ENCODE measurements around the gene UBL5.
"Not testable (repeated sequence)": the region's sequence is repeated elsewhere in the genome, so short reads cannot be mapped to it uniquely, and the experiment has no call there.

UBL5 gene

DNA sequence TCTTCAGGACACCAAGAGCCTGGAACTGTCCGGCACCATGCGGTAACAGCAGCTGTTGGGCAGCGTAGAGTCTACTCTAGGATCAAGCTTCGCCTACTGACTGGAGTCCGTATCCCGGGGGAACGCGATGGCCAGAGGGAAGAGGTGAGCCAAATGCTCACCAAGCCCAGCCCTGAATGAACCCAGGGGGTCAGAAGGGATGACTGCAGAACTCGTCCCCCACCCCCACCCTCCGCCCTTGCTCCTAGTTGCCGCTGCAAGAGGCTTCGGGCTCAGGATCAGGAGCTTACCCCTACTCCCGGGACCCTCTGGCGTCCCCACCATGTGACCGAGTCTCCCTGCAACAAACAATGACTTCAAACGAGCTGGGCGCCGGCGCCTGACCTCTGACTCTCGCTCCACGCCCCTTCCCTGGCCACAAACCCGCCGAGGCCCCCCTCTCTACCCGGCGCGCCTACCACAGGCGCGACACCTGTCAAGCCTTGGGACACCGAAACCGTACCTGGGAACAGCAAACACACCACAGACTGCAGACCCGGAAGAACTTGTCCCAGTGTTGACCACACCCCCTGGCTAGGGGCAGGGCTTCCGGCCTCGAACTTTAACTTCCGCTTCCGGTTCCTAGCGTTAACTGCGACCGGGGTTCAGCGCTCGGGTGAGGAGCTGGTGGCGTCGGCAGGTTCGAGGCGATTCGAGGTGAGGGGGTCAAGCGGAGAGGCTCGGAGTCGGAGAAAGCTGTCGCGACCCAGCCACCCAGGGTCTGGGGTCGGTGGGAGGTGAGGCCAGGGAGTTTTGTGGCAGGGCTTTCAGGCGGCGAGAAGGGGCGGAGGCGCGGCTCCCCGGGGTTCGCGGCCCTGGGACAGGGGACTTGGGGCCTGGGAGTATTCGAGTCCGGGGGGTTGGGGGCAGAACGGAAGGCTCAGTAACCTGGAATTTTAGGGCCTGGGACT lies at the start of gene UBL5:
Gene UBL5, plus strand, starts transcription at position 630 of the 950 bp plus-strand sequence. CDS start 420 bp downstream, outside the sequence.
- Mint-ChIP-seq H3K4me1 (peaks cover 26% of the 10 kb centered on the region), H3K27me3 (no peaks in the 10 kb centered on the region), H3K27ac (peak within 1 kb of the TSS; percentile 94), H3K4me3 (peak within 1 kb of the TSS; percentile 98), H3K36me3 (ENCODE audit: low read depth) (peaks cover 26% of the 10 kb centered on the region), H3K9me3 (no peaks in the 10 kb centered on the region)
- DNase-seq (peak; percentile 90), ATAC-seq (peak; percentile 97)

DNA sequence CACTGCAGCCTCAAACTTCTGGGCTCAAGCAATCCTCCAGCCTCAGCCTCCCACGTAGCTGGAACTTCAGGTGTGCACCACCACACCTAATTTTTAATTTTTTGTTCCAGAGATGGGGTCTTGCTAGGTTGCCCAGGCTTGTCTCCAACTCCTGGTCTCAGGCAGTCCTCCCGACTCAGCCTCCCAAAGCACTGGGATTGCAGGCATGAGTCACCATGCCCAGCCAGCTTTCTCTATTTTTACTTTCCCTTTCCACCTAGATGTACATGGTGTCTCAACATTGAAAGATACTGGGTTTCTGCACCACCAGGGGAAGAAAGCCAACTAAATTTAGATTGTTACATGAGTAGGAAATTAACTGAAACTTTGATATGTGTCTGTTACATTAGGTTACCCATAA lies 45.4 kb upstream of the UBL5 start:
- no peak overlapping the region for H3K27ac Mint-ChIP-seq
- H3K4me3 Mint-ChIP-seq: no peak overlapping the region

DNA sequence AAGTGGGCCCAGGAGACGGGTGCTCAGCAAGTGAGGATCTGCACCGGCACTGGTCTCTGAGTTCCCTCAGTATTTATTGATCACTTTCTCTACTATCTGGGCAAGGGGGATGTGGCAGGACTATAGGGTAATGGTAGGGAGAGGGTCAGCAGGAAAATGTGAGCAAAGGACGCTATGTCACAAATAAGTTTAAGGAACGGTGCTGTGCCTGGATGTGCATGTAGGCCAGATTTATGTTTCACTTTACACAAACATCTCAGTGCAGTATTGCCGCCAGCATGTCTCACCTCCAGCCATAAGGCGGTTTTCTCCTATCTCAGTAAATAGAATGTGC lies 43.6 kb upstream of the UBL5 start:
- not testable (repeated sequence) for H3K9me3 Mint-ChIP-seq; DNase-seq; ATAC-seq; H3K36me3 Mint-ChIP-seq (ENCODE audit: low read depth); H3K27me3 Mint-ChIP-seq; H3K4me3 Mint-ChIP-seq
- Mint-ChIP-seq H3K4me1 (peaks cover 21% of the 10 kb centered on the region), H3K27ac (peak overlapping the region; percentile 5)

More for the DNA sequence above, 45.4 kb upstream of the UBL5 start:
- peaks cover 21% of the 10 kb centered on the region for H3K4me1 Mint-ChIP-seq
- no peaks in the 10 kb centered on the region for H3K27me3 Mint-ChIP-seq
- DNase-seq (no peak), ATAC-seq (no peak)
- peaks cover 4% of the 10 kb centered on the region for H3K9me3 Mint-ChIP-seq
- peaks cover 2% of the 10 kb centered on the region for H3K36me3 Mint-ChIP-seq (ENCODE audit: low read depth)

DNA sequence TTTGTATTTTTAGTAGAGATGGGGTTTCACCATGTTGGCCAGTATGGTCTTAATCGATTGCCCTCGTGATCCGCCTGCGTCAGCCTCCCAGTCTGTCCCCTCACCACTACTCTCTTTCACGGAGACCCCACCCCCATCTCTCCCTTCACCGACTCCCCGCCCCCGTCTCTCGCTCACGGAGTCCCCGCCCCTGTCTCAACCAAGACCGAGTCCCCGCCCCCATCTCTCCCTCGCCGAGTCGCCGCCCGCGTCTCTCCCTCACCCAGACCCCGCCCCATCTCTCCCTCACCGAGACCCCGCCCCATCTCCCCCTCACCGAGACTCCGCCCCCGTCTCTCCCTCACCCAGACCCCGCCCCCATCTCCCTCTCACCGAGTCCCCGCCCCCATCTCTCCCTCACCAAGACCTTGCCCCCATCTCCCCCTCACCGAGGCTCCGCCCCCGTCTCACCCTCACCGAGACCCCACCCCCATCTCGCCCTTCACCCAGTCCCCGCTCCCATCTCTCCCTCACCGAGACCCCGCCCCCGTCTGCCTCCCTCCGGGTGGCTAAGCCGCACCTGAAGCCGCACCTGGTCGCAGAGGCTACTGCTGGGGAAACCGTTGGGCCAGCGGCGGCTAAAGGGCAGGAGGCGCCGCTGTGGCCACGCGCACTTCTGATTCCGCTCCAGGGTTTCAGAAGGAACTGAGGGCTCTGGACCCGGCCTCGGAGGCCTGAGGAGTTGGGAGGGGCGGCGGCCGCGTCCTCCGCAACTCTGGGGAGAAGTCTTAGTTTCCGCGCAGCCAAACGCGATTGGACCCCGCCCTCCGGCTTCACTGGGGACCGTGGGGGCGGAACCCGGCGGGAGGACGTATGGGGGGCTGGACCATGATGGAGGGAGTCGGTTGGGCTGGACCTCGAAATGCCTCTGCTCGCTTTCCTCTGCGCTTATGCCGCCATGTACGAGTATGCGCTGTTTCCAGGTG lies 42.1 kb upstream of the UBL5 start:
- H3K27ac Mint-ChIP-seq: peak overlapping the region; percentile 79
- DNase-seq (peak; percentile 98), ATAC-seq (peak; percentile 84)
- no peaks in the 10 kb centered on the region for H3K27me3 Mint-ChIP-seq
- H3K4me1 Mint-ChIP-seq: peaks cover 30% of the 10 kb centered on the region
- peak overlapping the region; percentile 91 for H3K4me3 Mint-ChIP-seq
- no peaks in the 10 kb centered on the region for H3K9me3 Mint-ChIP-seq
- H3K36me3 Mint-ChIP-seq (ENCODE audit: low read depth): no peaks in the 10 kb centered on the region

DNA sequence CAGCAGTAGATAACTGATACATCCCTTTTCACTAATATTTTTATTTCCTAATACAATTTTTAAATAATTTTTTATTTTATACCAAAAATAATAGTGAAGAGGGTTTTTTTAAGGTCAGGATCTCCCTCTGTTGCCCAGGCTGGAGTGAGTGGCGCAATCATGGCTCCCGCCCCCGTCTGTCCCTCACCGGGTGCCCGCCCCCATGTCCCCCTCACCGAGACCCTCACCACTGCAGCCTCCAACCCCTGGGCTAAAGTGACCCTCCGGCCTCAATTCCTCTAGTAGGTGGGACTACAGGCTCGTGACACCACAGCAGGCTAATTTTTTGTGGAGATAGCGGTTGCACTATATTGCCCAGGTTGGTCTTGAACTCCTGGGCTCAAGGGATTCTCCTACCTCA lies 41.4 kb upstream of the UBL5 start:
- no peak for ATAC-seq
- no peak for DNase-seq
- Mint-ChIP-seq H3K9me3 (no peaks in the 10 kb centered on the region), H3K36me3 (ENCODE audit: low read depth) (no peaks in the 10 kb centered on the region), H3K4me3 (peak overlapping the region; percentile 91), H3K27me3 (no peaks in the 10 kb centered on the region), H3K27ac (peak overlapping the region; percentile 79), H3K4me1 (peaks cover 37% of the 10 kb centered on the region)

DNA sequence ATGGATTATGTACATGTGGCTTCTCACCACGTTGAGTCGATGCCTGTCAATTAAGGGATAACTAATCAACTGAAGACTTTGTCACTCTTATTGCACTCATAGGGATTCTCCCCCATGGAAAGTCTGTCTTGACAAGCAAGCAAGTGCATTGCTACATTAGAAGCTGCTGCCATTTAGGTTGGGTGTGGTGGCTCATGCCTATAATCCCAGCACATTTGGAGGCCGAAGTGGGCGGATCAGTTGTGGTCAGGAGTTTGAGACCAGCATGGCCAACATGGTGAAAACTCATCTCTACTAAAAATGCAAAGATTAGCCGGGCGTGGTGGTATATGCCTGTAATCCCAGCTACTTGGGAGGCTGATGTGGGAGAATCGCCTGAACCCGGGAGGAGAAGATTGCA lies 40.9 kb upstream of the UBL5 start:
- peaks cover 39% of the 10 kb centered on the region for H3K4me1 Mint-ChIP-seq
- peak overlapping the region; percentile 22 for H3K27ac Mint-ChIP-seq
- peak overlapping the region; percentile 91 for H3K4me3 Mint-ChIP-seq
- no peaks in the 10 kb centered on the region for H3K27me3 Mint-ChIP-seq
- DNase-seq (no peak), ATAC-seq (no peak)
- no peaks in the 10 kb centered on the region for H3K9me3 Mint-ChIP-seq
- no peaks in the 10 kb centered on the region for H3K36me3 Mint-ChIP-seq (ENCODE audit: low read depth)

DNA sequence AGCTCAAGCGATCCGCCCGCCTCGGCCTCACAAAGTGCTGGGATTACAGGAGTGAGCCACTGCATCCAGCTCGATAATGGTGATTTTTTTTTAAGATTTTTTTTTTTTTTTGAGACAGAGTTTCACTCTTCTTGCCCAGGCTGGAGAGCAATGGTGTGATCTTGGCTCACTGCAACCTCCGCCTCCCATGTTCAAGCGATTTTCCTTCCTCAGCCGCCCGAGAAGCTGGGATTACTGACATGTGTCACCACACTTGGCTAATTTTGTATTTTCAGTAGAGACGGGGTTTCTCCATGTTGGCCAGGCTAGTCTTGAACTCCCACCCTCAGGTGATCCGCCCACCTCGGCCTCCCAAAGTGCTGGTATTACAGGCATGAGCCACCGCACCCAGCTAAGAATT lies 39.1 kb upstream of the UBL5 start:
- ATAC-seq; H3K36me3 Mint-ChIP-seq (ENCODE audit: low read depth); H3K27ac Mint-ChIP-seq; H3K9me3 Mint-ChIP-seq; DNase-seq; H3K4me3 Mint-ChIP-seq; H3K27me3 Mint-ChIP-seq: not testable (repeated sequence)
- H3K4me1 Mint-ChIP-seq: peaks cover 45% of the 10 kb centered on the region

DNA sequence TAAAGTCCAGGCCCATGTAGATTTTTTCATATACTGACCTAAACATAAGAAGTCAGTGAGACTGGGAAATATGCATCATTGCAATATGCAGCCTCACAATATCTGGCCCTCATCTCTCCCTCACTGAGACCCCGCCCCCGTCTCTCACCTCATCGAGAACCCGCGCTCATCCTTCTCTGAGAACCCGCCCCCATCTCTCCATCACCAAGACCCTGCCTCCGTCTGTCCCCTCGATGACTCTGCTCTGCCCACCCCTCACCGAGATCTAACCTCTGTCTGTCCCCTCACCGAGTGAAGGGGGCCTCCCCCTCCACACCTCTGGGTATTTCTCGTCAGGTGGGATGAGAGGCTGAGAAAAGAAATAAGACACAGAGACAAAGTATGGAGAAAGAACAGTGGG lies 38.7 kb upstream of the UBL5 start:
- H3K4me1 Mint-ChIP-seq: peaks cover 43% of the 10 kb centered on the region
- no peak overlapping the region for H3K4me3 Mint-ChIP-seq
- no peak overlapping the region for H3K27ac Mint-ChIP-seq
- ATAC-seq (no peak), DNase-seq (no peak)
- no peaks in the 10 kb centered on the region for H3K36me3 Mint-ChIP-seq (ENCODE audit: low read depth)
- no peaks in the 10 kb centered on the region for H3K9me3 Mint-ChIP-seq
- no peaks in the 10 kb centered on the region for H3K27me3 Mint-ChIP-seq

DNA sequence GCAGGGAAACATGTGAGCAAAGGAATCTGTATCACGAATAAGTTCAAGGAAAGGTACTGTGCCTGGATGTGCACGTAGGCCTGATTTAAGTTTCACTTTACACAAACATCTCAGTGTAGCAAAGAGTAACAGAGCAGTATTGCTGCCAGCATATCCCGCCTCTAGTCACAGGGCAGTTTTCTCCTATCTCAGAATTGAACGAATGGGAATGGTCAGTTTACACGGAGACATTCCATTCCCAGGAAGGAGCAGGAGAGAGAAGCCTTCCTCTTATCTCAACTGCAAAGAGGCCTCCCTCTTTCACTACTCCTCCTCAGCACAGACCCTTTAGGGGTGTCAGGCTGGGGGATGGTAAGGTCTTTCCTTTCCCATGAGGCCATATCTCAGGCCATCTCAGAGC lies 38.1 kb upstream of the UBL5 start:
- H3K4me3 Mint-ChIP-seq; H3K27me3 Mint-ChIP-seq; H3K36me3 Mint-ChIP-seq (ENCODE audit: low read depth); ATAC-seq; H3K9me3 Mint-ChIP-seq; H3K27ac Mint-ChIP-seq; DNase-seq: not testable (repeated sequence)
- H3K4me1 Mint-ChIP-seq: peaks cover 39% of the 10 kb centered on the region

DNA sequence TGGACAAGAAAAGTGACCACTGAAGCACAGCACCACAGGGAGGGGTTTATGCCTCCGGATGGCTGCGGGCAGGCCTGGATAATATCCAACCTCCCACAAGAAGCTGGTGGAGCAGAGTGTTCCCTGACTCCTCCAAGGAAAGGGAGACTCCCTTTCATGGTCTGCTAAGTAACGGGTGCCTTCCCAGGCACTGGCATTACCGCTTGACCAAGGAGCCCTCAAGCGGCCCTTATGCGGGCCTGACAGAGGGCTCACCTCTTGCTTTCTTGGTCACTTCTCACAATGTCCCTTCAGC lies 36.7 kb upstream of the UBL5 start:
- DNase-seq; ATAC-seq; H3K9me3 Mint-ChIP-seq; H3K27ac Mint-ChIP-seq; H3K27me3 Mint-ChIP-seq; H3K36me3 Mint-ChIP-seq (ENCODE audit: low read depth): not testable (repeated sequence)
- peak overlapping the region; percentile 82 for H3K4me3 Mint-ChIP-seq
- H3K4me1 Mint-ChIP-seq: peaks cover 33% of the 10 kb centered on the region

DNA sequence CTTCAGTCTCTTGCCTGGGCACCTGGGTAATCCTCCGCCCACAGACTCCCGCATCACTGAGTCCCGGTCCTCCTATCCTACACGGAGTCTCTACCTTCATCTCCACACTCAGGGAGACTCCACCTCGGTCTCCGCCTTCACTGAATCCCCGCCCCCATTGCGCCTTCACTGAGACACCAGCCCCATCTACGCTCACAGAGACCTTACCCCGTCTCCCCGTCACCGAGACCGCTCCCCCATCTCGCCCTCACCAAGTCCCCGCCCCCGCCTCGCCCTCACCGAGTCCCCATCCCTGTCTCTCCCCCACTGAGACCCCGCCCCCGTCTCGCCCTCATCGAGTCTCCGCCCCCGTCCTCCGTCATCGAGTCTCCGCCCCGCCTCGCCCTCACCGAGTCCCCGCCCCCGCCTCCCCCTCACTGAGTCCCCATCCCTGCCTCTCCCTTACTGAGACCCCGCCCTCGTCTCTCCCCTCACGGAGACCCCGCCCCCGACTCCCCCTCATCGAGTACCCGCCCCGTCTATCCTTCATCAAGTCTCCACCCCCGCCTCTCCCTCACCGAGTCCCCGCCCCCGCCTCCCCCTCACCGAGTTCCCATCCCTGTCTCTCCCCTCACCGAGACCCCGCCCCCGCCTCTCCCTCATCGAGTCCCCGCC lies 36.0 kb upstream of the UBL5 start:
- ATAC-seq (peak; percentile 72), DNase-seq (peak; percentile 90)
- Mint-ChIP-seq H3K27ac (peak overlapping the region; percentile 84), H3K27me3 (no peaks in the 10 kb centered on the region), H3K36me3 (ENCODE audit: low read depth) (no peaks in the 10 kb centered on the region), H3K4me3 (peak overlapping the region; percentile 82), H3K9me3 (no peaks in the 10 kb centered on the region), H3K4me1 (peaks cover 33% of the 10 kb centered on the region)

DNA sequence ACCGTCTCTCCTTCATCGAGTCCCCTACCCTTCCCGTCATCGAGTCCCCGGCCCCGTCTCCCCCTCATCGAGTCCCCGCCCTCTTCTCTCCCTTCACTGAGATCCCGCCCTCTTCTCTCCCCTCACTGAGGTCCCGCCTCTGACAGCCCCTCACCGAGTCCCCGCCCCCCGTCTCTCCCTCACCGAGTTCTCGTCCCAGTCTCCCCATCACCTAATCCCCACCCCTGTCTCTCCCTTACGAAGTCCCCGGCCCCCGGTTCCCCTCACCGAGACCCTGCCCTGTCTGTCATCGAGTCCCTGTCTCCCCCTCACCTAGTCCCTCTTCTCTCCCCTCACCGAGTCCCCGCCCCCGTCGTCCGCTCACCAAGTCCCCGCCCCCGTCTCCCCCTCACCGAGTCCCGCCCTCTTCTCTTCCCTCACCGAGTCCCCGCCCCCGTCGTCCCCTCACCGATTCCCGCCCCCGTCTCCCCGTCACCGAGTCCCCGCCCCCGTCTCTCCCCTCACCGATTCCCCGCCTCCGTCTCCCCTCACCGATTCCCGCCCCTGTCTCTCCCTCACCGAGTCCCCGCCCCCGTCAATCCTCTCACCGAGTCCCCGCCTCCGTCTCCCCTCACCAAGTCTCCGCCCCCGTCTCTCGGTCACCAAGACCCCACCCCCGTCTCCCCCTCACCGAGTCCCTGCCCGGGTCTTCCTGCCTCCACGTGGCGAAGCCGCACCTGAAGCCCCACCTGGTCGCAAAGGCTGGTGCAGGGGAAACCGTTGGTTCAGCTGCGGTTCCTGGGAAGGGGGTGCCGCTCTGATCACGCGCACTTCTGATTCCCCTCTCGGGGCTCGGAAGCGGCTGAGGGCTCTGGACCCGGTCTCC lies 35.3 kb upstream of the UBL5 start:
- no peaks in the 10 kb centered on the region for H3K36me3 Mint-ChIP-seq (ENCODE audit: low read depth)
- DNase-seq (peak; percentile 91), ATAC-seq (peak; percentile 68)
- H3K4me1 Mint-ChIP-seq: peaks cover 32% of the 10 kb centered on the region
- peak overlapping the region; percentile 82 for H3K4me3 Mint-ChIP-seq
- peak overlapping the region; percentile 75 for H3K27ac Mint-ChIP-seq
- H3K9me3 Mint-ChIP-seq: no peaks in the 10 kb centered on the region
- no peaks in the 10 kb centered on the region for H3K27me3 Mint-ChIP-seq

DNA sequence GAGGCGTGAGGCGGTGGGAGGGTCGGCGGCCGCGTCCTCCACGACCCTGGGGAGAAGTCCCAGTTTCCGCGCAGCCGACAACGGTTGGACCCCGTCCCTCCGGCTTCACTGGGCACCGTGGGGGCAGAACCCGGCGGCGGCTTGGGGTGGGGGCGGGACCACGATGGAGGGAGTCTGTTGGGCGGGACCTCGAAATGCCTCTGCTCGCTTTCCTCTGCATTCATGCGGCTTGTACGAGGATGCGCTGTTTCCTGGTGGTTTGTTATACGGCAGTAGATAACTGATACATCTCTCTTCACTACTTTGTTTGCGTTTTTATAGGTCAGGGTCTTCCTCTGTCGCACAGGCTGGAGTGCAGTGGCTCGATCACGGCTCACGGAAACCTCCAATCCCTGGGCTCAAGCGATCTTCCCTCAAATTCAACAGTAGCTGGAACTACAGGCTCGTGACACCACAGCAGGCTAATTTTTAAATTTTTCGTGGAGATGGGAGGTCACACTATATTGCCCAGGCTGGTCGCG lies 34.6 kb upstream of the UBL5 start:
- Mint-ChIP-seq H3K9me3 (no peaks in the 10 kb centered on the region), H3K4me1 (peaks cover 32% of the 10 kb centered on the region), H3K27me3 (no peaks in the 10 kb centered on the region), H3K4me3 (peak overlapping the region; percentile 82), H3K36me3 (ENCODE audit: low read depth) (no peaks in the 10 kb centered on the region), H3K27ac (peak overlapping the region; percentile 71)
- peak; percentile 26 for ATAC-seq
- DNase-seq: peak; percentile 66

Measured in activated naive CD8-positive, alpha-beta T cell treated with anti-CD3 and anti-CD28 coated beads, Interleukin-2, amount 50 U/mL, for 24 hours (primary cell).